Vagina (tissue), 2 donors: ENCODE measurements around the gene EDN3.

Source experiments
- CTCF ChIP-seq, 3 experiments: fragments of 450-650 bp in 2 of 3; fragments of 200-600 bp in 1 of 3; sonication (generic) in 1 of 3; IDR thresholded peaks; one replicate each; pipeline ENCODE4 v1.5.1; 2017 to 2019; ENCODE audit warnings: antibody characterized with exemption in 3 of 3, mild to moderate bottlenecking in 2 of 3, moderate library complexity in 2 of 3
- POLR2A ChIP-seq, 2 donors: fragments of 450-650 bp; IDR thresholded peaks; one replicate each; pipeline ENCODE4 v1.6.1; 2017; ENCODE audit warnings: antibody characterized with exemption in 2 of 2, mild to moderate bottlenecking in 2 of 2, moderate library complexity in 2 of 2
- POLR2AphosphoS5 ChIP-seq, 2 donors: sonication (generic); formaldehyde crosslinking; IDR thresholded peaks; one replicate each; pipeline ENCODE4 v1.9.0; 2017; ENCODE audit warnings: antibody characterized with exemption in 2 of 2, mild to moderate bottlenecking in 2 of 2, low read depth in 1 of 2; ENCODE audit not compliant: insufficient read depth in 1 of 2

- TF ChIP-seq POLR2A (IDR thresholded peaks at IDR 0.05) = no peak
- no peak for TF ChIP-seq CTCF (IDR thresholded peaks at IDR 0.05)
- TF ChIP-seq POLR2AphosphoS5 (IDR thresholded peaks at IDR 0.05; ENCODE audit: insufficient read depth in 1 of 2, low read depth in 1 of 2) = no peak
Observed at GRCh38 chr20:59273739-59274357, 26.6 kb upstream of the EDN3 start.
